Coronary artery (tissue), 2 donors: ENCODE results near the gene MIF4GD.

Source experiments
- DNase-seq: peaks from one replicate; pipeline ENCODE4 v3.0.0-alpha.2; 2017; ENCODE audit warnings: low spot score
- H3K27ac ChIP-seq, 2 donors: fragments of 200-600 bp; sonication (generic); one replicate each; pipeline ENCODE4 v1.5.1; 2016 to 2019
- H3K4me3 ChIP-seq: fragments of 200-600 bp; sonication (generic); 2 replicates; pipeline ENCODE4 v1.5.1; 2016; ENCODE audit warnings: mild to moderate bottlenecking, moderate library complexity
- TF ChIP-seq, protein P1 (sequence below): fragments of 200-600 bp; sonication (generic); IDR thresholded peaks from one replicate; pipeline ENCODE4 v1.5.1; 2019; ENCODE audit warnings: antibody characterized with exemption

The MIF4GD gene

GRCh38 chr17:75239214-75239613 lies 31.8 kb downstream of the MIF4GD start:
- H3K27ac ChIP-seq, result peak overlapping the region in 1 of 2 donors; percentile 35

GRCh38 chr17:75238684-75239191 lies 32.3 kb downstream of the MIF4GD start:
- TF ChIP-seq, protein P1, sequence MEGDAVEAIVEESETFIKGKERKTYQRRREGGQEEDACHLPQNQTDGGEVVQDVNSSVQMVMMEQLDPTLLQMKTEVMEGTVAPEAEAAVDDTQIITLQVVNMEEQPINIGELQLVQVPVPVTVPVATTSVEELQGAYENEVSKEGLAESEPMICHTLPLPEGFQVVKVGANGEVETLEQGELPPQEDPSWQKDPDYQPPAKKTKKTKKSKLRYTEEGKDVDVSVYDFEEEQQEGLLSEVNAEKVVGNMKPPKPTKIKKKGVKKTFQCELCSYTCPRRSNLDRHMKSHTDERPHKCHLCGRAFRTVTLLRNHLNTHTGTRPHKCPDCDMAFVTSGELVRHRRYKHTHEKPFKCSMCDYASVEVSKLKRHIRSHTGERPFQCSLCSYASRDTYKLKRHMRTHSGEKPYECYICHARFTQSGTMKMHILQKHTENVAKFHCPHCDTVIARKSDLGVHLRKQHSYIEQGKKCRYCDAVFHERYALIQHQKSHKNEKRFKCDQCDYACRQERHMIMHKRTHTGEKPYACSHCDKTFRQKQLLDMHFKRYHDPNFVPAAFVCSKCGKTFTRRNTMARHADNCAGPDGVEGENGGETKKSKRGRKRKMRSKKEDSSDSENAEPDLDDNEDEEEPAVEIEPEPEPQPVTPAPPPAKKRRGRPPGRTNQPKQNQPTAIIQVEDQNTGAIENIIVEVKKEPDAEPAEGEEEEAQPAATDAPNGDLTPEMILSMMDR, result peak; percentile 68
- no peak for DNase-seq
- no peak overlapping the region for H3K4me3 ChIP-seq
- peak overlapping the region in 1 of 2 donors; percentile 35 for H3K27ac ChIP-seq

More at GRCh38 chr17:75239214-75239613, 31.8 kb downstream of the MIF4GD start:
- TF ChIP-seq, protein P1, result no peak
- no peak overlapping the region for H3K4me3 ChIP-seq
- DNase-seq, result no peak

GRCh38 chr17:75238020-75238580 lies 32.9 kb downstream of the MIF4GD start:
- no peak for DNase-seq
- Histone ChIP-seq H3K27ac (peak overlapping the region in 1 of 2 donors; percentile 9), H3K4me3 (no peak overlapping the region)
- TF ChIP-seq, protein P1, result no peak

DNA sequence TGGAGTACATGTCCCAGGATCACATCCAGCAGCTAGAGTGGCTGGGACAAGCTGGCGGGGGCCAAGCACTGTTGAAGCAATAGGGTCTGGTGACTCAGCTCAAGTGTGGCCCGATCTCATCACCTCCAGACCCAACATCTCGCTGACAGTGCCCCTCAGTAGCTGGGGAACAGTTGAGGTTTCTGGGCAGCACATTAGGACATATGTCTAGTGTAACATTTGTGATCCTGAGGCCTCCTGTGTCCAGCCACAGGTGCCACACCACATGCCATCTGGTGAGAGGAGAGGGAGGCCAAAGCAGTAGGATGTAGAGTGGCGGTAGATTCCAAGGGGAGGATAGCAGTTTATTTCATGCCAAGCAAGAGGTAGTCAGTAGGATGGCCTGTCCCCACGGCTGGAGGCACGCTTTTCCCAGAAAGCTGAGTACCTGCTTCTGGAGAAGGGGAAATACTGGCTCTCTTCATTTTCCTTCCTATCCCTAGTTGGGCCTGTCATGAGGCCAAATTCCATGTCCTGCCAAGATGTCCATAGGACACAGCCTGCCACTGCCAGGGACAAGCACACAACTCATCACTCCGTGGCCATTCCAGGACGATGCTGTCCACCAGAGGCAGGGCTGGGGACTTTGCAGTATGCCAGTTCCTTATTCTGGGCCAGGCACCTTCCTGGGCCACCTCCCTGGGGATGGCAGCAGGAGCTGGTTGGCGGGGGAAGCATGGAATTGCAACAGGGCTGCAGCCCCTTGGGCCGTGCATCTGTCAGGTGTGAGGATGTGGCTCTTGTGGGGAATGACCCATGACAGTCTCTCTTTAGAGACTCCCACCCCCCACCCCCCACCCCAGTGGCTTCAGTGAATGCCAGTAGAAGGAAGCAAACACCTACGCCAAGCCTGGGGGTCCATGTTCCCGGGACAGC lies 33.7 kb downstream of the MIF4GD start:
- no peak for DNase-seq
- Histone ChIP-seq H3K4me3 (no peak overlapping the region), H3K27ac (peak overlapping the region in 1 of 2 donors; percentile 10)
- TF ChIP-seq, protein P1, result no peak

- H3K4me3 ChIP-seq, result no peak overlapping the region
- H3K27ac ChIP-seq, result no peak overlapping the region
Observed at GRCh38 chr17:75232786-75233185, 38.2 kb downstream of the MIF4GD start.

DNA sequence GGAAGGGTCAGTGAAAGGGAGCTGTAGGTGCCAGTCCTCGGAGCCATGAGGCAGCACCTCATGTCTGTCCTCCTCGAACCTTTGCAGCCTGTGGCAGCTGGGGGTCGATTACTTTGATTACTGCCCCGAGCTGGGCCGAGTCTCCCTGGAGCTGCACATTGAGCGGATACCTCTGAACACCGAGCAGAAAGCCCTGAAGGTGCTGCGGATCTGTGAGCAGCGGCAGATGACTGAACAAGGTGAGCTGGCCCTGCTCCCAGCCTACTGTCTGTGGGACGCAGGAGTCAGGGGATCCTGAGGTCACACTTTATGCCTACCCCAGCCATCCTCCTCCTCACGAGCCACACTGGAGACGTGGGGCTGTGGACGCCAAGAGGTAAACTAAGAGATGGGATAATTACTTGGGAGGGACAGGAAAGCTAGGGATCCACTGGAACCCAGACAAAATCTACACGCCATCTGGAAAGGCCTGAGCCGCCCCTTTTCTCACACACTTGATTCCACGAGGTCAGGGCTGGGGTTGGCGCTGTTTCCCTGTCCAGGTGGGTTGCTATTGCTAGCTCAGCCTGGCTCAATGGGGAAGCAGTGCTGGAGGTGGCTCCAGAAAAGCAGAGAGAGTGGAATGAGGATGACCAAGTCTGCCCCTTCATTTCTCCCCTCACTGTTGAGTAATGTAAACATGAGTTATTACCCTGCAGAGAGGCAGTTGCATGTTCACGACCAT lies 39.1 kb downstream of the MIF4GD start:
- Histone ChIP-seq H3K4me3 (no peak overlapping the region), H3K27ac (no peak overlapping the region)
- TF ChIP-seq, protein P1, result no peak
- DNase-seq, result no peak

More at GRCh38 chr17:75232786-75233185, 38.2 kb downstream of the MIF4GD start:
- TF ChIP-seq, protein P1, result no peak
- no peak for DNase-seq
